Middle frontal gyrus (tissue), 1 donor: Measurements from ENCODE around the gene FLNA.

Experiments used
- DNase-seq: peaks from one replicate; pipeline ENCODE4 v3.0.0-alpha.2; 2015; ENCODE audit warnings: low spot score; ENCODE audit errors: extremely low spot score

FLNA gene

GRCh38 chrX:154334496-154334895, 39.9 kb downstream of the FLNA start:
- DNase-seq, result no peak

GRCh38 chrX:154333837-154334271, 40.6 kb downstream of the FLNA start:
- no peak for DNase-seq

DNA sequence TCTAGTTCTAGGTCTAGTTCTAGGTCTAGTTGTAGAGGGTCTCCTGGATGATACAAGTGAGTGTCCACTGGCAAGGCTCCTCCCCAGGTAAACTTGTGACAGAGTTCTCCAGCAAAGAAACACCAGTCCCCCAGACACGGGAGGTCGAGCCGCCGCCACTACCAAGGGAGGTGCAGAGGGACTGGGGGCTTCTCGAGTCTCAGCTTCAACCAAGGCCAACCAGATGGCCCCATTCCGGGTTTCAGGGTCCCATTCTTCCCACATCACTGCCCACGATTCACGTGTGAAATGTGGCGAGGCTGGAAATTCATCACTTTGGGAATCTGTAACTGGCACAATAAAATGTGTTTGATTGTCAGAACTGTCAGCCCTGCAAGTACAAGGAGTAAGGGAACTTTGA, 41.3 kb downstream of the FLNA start:
- DNase-seq, result no peak

- DNase-seq, result no peak
Measured at GRCh38 chrX:154332561-154332960, 41.9 kb downstream of the FLNA start.

DNA sequence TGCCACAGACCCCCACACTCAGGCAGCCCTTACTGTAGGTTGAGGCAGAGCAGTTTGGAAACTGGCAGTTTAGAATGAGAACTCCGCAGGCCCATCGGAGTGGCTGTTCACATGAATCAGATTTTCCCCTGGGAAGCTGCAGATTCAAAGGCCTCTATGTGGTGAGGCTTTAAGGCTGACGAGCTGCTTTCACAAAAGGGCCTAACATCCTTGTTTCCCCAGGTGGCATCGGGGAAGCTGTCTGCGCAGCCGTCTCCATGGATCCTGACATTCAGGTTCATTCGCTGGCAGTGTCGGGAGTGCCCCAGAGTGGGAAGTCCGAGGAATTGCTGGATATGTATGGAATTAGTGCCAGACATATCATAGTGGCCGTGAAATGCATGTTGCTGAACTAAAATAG, 45.1 kb downstream of the FLNA start:
- no peak for DNase-seq

GRCh38 chrX:154328646-154329045, 45.8 kb downstream of the FLNA start:
- no peak for DNase-seq

DNA sequence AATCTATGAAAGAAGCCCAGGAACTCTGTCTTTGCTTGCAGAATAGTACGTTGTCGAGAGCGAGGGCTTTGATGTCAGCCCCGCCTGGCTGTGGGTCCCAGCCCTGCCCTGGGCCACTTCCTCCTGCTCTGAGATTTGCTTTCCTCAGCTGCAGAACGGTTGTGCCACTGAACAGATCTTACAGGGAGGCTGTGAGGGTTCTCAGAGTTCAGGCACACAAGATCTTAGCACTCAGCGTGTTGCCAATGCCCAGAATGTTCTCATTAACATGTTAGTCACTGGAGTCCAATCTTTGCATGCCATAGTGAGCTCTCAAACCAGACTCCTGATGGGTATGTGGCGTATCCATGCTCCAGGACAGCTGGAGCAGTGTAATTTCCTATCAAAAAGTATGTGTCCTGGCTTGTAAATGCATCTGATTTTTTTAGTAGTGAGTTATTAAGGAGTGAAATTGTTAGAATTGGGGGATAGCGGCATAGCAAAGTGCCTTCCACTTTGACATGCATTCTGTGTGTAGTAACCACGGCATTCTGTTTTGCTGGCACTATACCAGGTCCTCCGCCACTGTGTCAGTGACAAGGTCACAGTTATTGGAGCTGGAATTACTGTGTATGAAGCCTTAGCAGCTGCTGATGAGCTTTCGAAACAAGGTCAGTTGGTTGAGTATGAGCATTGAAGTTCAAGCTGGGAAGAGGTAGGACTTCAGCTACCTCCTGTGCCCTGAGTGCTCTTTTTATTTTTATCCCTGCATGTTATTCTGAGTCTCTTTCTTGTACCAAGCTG, 47.2 kb downstream of the FLNA start:
- DNase-seq, result no peak

DNA sequence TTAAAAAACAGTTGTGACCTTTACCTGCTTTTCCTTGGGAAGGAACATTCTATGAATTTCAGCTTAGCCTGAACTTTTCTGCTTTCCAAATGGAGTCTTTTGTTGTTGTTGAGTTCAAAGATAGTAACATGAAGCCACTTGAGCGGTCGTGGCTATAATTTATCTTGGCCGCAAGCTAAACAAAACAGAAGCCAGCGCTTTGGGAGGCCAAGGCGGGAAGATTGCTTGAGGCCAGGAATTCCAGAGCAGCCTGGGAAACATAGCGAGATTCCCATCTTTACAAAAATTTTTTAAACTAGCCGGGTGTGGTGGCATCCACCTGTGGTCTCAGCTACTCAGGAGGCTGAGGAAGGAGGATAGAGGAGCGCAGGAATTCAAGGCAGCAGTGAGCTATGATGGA, 48.9 kb downstream of the FLNA start:
- DNase-seq, result no peak

GRCh38 chrX:154323537-154323936, 50.9 kb downstream of the FLNA start:
- DNase-seq, result no peak

GRCh38 chrX:154322890-154323289, 51.5 kb downstream of the FLNA start:
- no peak for DNase-seq

DNA sequence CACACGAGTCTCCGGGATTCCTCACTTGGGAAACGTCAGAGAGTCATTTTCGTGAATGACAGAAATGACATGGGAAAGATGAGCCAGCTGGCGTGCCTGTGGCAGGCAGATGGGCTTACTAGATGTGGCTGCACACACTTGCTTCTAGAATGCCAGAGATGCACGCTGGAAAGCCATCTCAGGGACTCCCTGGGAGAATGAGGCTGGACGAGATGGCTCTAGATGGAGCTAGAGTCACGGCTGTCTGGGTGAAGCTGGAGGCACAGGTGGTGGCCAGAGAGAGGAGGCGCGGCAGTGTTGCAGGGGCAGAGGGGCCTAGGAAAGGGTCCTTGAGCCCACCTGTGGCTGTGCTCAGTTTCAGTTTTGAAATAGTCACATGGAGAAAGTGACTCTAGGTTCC, 52.8 kb downstream of the FLNA start:
- DNase-seq, result no peak

GRCh38 chrX:154321152-154321551, 53.3 kb downstream of the FLNA start:
- DNase-seq, result no peak

GRCh38 chrX:154320406-154320805, 54.0 kb downstream of the FLNA start:
- DNase-seq, result no peak

GRCh38 chrX:154317391-154317995, 56.9 kb downstream of the FLNA start:
- DNase-seq, result peak; percentile 4

GRCh38 chrX:154315416-154315815, 59.0 kb downstream of the FLNA start:
- no peak for DNase-seq

DNA sequence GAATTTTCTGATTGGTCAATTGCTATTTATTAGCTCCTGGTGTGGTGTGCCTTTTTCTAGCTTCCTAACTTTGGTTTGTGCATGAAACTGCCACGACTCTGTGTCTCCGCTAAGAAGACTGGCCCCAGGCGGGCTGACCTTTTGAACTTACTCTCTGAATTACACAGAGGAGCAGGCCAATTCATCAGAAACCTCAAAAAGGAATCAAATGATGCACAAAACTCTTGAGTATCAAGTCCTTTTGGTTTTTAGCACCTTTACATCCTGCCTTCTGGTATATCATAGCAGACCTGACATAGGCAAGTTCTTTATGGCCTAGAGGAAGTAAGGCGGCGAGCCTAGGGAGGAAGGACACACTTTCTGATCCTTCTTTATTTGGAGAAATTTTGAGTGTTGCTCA, 61.3 kb downstream of the FLNA start:
- no peak for DNase-seq

- DNase-seq, result no peak
Measured at GRCh38 chrX:154312116-154312515, 62.3 kb downstream of the FLNA start.

DNA sequence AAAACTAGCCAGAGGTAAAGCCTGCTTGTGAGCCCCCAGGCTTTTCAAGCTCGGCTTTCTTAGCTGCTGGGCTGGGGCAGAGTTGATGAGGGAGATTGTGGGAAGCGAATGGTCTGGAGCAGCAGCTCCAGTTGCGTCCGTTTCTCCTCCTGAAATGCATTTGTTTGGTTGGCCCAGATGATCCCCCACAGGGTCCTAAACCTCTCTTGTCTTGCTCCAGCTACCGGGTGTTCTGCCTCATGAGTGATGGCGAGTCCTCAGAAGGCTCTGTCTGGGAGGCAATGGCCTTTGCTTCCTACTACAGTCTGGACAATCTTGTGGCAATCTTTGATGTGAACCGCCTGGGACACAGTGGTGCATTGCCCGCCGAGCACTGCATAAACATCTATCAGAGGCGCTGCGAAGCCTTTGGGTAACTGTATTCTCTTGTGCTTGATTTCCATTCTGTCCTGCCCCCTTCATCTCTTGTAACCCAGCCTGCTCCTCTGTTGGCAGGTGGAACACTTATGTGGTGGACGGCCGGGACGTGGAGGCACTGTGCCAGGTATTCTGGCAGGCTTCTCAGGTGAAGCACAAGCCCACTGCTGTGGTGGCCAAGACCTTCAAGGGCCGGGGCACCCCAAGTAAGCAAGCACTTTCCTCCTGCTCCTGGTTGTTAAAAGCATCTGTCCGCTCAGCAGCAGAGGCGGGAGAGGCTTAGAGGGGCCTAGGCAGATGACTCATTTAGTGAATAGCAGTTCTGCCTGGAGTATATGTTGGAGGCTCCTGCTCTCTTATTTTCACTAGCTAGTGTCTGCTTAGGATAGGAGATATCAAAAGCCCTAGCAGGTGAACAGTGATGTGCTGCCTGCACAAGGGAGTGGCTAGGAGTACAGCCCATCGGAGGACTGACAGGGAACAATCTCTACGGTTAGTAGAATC, 63.6 kb downstream of the FLNA start:
- no peak for DNase-seq

- DNase-seq, result no peak
Measured at GRCh38 chrX:154309041-154309775, 65.2 kb downstream of the FLNA start.

- DNase-seq, result no peak
Measured at GRCh38 chrX:154308108-154308946, 66.1 kb downstream of the FLNA start.
